Measurements from ENCODE around the gene VDR.
"Not testable (repeated sequence)": the region's sequence is repeated elsewhere in the genome, so short reads cannot be mapped to it uniquely, and the experiment has no call there.

Gene VDR

GRCh38 chr12:47812797-47813510, 91.8 kb downstream of the VDR start:
- peak; percentile 90 for DNase-seq (ENCODE audit: low read depth)

- DNase-seq (ENCODE audit: low read depth): no peak
Measured at GRCh38 chr12:47811581-47812484, 93.0 kb downstream of the VDR start.

- no peak for DNase-seq (ENCODE audit: low read depth)
Measured at GRCh38 chr12:47811072-47811396, 93.8 kb downstream of the VDR start.

GRCh38 chr12:47809518-47809917, 95.3 kb downstream of the VDR start:
- not testable (repeated sequence) for DNase-seq (ENCODE audit: low read depth)

- DNase-seq (ENCODE audit: low read depth): peak; percentile 38
Measured at GRCh38 chr12:47808574-47809365, 96.0 kb downstream of the VDR start.

- peak; percentile 69 for DNase-seq (ENCODE audit: low read depth)
Measured at GRCh38 chr12:47808050-47808449, 96.7 kb downstream of the VDR start.

GRCh38 chr12:47807338-47807737, 97.5 kb downstream of the VDR start:
- no peak for DNase-seq (ENCODE audit: low read depth)

GRCh38 chr12:47805417-47805816, 99.4 kb downstream of the VDR start:
- DNase-seq (ENCODE audit: low read depth): no peak

GRCh38 chr12:47804171-47804570, 100.6 kb downstream of the VDR start:
- DNase-seq (ENCODE audit: low read depth): no peak

GRCh38 chr12:47803191-47803875, 101.5 kb downstream of the VDR start:
- DNase-seq (ENCODE audit: low read depth): no peak

- no peak for DNase-seq (ENCODE audit: low read depth)
Measured at GRCh38 chr12:47802312-47802711, 102.5 kb downstream of the VDR start.

- DNase-seq (ENCODE audit: low read depth): no peak
Measured at GRCh38 chr12:47801904-47802246, 102.9 kb downstream of the VDR start.

GRCh38 chr12:47801170-47801903, 103.5 kb downstream of the VDR start:
- no peak for DNase-seq (ENCODE audit: low read depth)

GRCh38 chr12:47800582-47800981, 104.2 kb downstream of the VDR start:
- DNase-seq (ENCODE audit: low read depth): no peak

GRCh38 chr12:47799357-47799955, 105.3 kb downstream of the VDR start:
- DNase-seq (ENCODE audit: low read depth): no peak

- DNase-seq (ENCODE audit: low read depth): no peak
Measured at GRCh38 chr12:47798382-47798948, 106.3 kb downstream of the VDR start.

- no peak for DNase-seq (ENCODE audit: low read depth)
Measured at GRCh38 chr12:47797441-47797840, 107.4 kb downstream of the VDR start.

- DNase-seq (ENCODE audit: low read depth): no peak
Measured at GRCh38 chr12:47795814-47796411, 108.9 kb downstream of the VDR start.

GRCh38 chr12:47795121-47795813, 109.5 kb downstream of the VDR start:
- no peak for DNase-seq (ENCODE audit: low read depth)

GRCh38 chr12:47794679-47795078, 110.1 kb downstream of the VDR start:
- DNase-seq (ENCODE audit: low read depth): no peak
